Hypothalamus (tissue), 51 donors: ENCODE data around the gene IRAK1BP1.
"Not testable (repeated sequence)": the region's sequence is repeated elsewhere in the genome, so short reads cannot be mapped to it uniquely, and the experiment has no call there.

Experiments used
- DNase-seq, 51 donors: peaks; one replicate each; lab custom pipeline; 2025; lab: John Stamatoyannopoulos, UW

Gene IRAK1BP1, protein sequence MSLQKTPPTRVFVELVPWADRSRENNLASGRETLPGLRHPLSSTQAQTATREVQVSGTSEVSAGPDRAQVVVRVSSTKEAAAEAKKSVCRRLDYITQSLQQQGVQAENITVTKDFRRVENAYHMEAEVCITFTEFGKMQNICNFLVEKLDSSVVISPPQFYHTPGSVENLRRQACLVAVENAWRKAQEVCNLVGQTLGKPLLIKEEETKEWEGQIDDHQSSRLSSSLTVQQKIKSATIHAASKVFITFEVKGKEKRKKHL

DNA sequence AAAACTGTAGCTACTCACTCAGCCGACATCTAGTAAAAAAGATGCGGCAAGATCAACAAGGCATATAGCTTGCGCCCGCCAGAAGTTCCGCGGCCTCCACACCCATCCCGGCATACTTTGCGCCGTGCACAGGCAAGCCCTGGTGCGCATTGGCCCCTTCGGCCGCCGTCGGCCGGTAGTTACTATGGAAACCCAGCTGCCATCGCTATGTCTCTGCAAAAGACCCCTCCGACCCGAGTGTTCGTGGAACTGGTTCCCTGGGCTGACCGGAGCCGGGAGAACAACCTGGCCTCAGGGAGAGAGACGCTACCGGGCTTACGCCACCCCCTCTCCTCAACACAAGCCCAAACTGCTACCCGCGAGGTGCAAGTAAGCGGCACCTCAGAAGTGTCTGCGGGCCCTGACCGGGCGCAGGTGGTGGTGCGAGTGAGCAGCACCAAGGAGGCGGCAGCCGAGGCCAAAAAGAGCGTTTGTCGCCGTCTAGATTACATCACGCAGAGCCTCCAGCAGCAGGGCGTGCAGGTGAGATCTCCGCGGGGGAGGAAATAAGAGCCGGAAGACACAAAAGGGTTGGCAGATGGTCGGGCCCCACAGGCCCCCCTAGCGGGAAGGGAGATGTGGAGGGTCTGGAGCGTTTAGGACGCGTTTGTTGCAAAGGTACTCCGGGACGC, at the start of gene IRAK1BP1:
Gene IRAK1BP1, plus strand, starts transcription at position 182 of the 671 bp plus-strand sequence. Its CDS starts 26 bp downstream, at position 208.
- DNase-seq = peak; percentile 37 to 89 (median 76)

DNA sequence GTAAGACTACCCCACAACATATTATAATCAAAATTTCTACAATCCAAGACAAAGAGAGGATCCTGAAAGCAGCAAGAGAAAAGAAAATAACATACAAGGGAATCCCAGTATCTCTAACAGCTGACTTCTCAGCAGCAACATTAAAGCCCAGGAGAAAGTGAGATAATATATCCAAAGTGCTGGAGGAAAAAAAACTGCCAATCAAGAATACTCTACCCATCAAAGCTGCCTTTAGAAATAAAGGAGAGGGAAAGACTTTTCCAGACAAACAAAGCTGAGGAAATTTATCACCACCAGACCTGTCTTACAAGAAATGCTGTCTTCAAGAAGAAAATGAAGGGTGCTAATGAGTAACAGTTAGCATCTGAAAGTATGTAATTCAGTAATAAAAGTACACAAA, 43.3 kb upstream of the IRAK1BP1 start:
- DNase-seq = no peak

DNA sequence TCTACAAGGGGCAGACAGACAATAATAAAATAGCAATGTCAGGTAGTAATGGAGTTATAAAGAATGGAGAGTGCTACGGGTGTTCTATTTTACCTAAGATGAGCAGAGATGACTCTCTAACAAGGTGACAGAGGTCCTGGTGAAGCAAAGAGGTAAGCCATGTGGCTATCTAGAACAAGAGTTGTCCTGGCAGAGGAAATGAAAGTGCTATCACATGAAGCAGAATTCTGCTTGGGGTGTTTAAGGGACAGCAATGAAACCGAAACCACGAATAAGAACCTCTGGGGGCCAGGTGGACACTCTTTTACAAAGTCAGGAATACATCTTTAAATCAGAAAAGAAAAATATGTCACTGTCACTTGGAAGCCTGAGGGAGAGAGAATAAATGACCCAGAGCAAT, 37.9 kb upstream of the IRAK1BP1 start:
- no peak for DNase-seq

DNA sequence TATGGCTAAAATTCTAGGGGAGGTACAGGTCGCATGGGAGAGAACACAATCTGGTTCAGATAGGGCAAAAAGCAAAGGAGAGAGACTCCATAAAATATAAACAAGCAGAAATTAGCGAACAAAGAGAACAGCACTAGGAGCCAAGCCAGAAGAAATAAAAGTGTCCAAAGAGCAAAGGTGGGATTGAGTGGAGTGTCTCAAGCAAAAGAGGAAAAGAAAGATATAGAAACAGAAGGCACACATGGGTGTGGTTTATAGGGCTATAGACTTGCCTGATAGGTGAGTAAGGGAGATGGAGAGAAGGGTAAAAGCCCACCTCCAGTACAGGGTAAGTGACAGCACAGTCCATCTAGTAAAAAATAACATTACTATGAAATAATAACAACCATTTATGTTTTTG, 36.5 kb upstream of the IRAK1BP1 start:
- no peak for DNase-seq

DNA sequence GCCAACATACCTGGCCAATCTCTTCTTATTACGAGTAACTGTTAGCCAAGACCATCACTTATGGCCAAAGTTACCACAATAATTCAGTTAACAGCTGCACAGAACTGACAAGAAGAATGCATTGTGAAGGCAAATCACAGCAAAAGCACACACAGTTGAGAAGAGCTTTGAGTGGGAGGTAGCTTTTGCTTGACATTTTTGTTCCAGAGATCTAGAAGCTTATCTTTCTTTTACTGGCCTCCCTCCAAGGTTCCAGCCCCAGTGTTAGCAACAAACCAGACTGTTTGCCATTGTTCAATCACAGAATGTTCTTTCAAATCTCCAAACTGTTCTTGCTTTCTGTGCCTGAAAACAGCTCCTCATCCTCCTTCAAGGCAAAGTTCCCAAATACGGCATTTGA, 35.9 kb upstream of the IRAK1BP1 start:
- DNase-seq = peak in 1 of 51 donors; percentile 46

DNA sequence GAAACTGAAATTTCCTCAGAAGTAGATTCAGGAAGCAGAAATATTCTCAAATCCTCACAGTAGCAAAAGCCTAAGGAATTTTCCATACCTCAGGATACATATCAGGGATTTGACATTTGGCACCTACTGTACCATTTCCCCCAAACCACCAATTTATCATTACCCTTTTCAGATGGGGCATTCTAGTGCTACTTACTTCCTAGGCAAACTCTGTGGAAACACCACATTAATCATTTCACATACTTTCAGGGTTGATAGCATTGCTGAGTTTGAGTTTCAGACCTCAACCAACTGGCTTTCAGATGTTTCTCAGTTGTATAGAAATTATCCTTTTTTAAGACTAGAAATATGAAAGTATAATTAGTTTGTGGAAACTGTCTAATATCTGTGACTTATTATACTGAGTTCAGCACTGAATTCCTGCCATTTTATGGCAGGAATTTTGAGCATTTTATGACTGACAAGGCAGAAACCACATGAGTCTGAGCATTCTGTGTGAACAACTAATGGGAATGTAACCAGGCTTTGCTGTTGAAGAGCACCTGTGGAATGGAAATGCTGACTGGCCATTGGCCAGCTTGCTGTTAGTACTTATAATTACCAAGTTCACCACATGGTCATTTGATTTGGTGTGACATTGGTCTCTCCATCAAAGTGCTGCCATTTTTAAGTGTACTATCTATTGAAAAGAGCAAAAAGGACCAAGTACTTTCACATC, 35.1 kb upstream of the IRAK1BP1 start:
- no peak for DNase-seq

DNA sequence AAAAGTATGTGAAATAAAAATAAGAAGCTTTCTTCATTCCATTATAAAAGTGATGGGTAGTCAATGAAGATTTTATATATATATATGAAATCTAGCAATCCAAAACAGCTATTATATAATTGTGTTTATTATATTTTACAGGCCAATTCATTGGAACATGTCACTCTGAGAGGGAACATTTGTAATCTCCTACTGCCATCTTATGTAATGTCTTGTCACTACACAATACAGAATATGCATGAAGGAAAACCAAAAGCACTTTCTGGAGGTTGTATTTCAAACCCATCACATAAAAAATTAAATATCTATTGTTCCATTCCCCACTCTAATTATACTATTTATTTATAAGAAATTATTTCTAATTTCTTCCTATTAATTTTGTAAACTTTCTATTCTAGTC, 31.5 kb upstream of the IRAK1BP1 start:
- no peak for DNase-seq

DNA sequence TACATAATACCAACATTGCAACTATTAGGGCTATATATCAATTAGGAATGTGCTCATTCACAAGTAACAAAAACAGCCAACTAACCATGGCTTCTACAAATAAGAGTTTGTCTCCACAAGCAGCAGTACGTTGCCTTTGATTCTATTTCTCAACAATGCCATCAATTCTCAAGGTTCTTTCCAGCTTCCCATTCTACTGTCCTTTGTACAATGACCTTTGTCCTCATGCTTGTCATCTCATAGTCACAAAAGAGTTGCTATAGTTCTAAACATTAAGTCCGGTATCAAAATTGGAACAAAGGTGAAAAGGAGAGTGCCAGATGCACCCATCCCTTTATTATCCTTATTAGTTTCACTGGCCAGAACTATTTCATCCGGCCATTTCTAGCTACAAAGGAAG, 30.8 kb upstream of the IRAK1BP1 start:
- DNase-seq = no peak

DNA sequence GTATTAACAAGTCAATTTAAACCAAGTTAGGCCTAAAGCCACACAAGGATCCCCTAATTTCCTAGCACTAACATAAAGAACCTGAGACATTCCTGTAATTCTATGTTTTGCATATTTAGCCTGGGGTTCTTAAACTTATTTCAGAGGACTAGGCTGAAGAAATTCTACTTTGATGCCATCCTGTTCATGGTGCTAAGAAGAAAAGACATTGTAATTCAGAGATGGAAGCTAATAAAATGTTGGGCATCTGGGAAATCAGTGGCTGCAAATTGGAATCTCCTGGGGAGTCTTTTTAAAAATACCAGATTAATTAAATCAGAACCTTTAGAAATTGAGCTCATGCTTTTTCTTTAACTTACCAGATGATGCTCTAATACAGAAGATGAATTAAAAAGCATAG, 26.2 kb upstream of the IRAK1BP1 start:
- DNase-seq = no peak

DNA sequence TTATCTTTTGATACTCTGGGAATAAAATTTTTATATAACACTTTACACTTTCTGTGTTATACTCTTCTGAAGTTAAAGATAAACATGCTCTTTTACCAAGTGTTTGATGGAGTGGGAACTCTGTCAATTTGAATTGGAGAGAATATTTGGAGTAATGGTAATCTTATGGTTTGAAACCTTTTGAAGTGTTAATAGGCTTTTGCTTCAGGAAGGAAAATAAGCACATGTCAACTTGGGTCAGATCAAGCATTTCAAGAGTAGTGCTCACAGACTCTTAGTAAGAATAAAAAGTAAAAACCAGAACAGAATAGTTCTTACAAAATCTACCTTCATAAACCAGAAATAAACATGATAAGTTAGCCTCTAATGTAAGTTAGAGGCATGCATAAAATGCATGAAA, 24.4 kb upstream of the IRAK1BP1 start:
- no peak for DNase-seq

DNA sequence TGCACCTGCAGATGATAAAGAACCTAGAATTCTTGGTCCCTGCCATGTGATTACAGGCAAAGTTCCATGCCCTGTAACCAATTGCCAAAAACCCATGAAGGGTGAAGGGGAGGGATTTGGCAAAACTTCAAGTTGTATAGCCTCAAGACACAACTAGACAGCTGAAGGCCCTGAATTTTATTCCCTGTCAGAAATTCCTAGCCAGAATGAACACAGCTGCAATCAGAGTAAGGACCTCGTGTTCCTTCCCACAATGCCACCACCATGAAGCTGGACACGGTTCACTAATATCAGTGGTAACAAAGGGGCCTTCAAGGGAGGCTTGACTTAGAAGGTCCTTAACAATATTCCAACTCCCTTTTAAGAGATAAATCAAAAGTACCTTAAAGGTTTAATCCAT, 22.5 kb upstream of the IRAK1BP1 start:
- DNase-seq = no peak

DNA sequence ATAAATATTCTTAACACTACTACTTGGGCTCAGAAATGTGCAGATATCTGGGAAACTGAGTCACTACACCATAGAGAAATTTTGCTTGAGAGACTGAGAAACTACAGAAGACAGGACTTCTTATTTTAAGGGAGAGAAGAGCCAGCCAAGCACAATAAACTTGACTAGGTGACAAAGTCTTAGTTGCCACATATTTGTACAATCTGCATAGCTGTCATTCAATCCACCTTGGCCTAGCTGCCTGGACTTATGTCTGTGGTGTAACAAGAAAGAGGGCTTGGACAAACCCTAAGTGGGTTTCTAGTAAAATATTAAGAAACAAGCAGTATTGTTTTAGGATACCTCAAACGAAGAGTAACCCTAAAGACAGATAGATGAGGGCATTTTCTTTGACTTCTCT, 21.8 kb upstream of the IRAK1BP1 start:
- DNase-seq = no peak

DNA sequence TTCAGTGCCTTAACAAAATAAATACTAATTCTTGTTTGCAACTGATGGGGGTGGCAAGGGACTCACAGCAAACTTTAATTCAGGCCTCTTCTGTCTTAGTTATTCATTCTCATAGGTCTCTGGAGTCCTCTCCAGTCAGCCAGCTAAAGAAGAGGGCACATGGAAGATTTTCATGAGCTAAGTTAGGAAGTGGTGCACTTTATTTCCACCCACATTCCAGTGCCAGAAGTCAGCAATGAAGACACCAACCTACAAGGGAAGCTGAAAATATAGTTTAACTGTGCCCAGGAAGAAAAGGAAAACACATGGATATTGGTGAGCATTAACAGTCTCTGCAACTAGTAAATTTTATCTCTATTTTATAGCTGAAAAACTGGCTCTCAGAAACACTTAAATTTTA, 16.7 kb upstream of the IRAK1BP1 start:
- no peak for DNase-seq

DNA sequence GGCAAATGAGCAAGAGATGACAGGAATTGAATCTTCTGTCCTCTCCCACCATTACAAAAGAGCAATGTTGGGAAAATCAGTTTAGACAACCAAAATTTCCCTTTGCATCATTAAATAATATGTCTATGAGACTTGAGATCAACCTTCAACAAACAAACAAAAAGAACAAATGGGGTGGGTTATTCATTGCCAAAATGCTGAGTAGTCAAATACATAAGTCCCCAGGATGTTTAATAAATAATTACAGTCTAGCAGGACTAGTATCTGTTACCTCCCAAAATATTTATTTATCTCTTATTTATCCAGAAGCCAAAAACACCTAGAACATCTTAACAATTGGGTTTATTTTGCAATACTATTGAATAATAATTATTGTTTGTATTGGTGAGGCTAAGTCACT, 16.2 kb upstream of the IRAK1BP1 start:
- no peak for DNase-seq

DNA sequence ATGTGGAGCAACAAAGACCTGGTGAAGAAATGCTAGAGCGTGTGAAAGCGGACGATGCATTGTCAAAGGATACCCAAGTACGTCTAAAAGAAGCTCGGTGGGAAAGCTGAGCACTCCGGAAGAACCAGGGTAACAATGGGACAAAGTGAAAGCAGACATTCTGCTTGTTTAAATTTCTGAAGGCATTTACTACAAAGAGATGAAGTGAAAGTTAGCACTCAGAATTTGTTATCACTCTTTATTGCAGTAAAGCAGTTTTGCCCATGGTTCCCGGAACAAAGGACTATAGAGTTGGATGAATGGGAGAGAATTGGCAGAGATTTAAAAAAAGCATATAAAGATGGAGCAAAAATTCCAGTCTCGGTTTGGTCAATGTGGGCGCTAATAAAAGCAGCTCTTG, 12.8 kb upstream of the IRAK1BP1 start:
- DNase-seq = peak in 2 of 51 donors; percentile 0 to 1

DNA sequence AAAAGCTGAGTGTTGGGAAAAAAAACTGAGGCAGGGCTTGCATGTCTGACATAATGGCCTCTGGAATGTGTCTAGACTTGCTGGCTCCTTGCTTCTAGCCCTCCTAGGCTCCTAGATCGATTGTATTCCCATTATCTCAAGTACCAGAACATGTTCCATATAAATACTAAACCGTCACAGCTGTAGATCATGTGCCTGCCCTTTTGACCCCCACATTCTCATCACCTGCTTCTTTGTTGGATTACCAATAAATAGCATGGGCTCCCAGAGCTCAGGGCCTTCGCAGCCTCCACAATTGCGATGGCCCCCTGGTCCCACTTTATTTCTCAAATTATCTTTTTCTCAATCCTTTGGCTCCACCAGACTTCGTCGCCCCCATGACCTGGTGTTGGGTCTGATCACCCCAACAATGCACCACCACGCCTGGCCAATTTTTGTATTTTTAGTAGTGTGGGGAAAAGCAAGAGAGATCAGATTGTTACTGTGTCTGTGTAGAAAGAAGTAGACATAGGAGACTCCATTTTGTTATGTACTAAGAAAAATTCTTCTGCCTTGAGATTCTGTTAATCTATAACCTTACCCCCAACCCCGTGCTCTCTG, 8.9 kb upstream of the IRAK1BP1 start:
- DNase-seq = not testable (repeated sequence)

DNA sequence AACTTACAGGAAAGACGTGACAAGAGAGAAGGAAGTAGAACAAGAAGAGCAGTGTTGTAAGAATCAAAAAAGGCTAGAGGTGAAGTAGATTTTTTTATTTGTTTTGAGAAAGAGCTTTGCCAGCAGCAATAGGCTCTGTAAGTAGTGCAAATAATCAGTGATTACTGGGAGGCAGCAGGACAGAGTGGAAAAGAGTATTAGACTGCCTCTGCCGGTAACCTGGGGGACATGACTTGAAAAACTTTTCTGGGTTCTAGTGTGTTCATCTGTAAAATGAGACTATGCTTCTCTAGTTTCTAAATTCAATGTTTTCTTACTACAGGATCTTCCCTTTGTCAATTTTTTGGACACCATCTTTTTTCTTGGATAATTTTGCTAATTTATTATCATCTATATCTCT, 5.8 kb upstream of the IRAK1BP1 start:
- DNase-seq = no peak

DNA sequence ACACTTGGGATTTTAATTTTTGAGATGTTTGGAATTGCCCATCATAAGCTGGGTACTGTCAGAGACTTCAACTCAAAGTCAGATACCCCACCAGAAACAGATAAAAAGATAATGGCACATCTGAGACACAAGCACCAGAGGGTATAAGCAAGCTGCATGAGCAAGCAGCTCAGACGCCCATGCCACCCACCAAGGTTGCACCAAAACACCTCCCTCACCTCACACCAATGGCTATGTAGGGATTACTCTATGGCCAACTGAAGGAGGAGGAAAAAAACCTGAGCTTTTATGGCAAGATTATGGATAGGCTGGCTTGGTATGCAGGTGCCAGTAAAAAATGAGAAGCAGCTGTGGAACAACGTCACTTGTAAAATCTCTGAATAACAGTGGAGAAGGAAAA, 3.8 kb upstream of the IRAK1BP1 start:
- no peak for DNase-seq

DNA sequence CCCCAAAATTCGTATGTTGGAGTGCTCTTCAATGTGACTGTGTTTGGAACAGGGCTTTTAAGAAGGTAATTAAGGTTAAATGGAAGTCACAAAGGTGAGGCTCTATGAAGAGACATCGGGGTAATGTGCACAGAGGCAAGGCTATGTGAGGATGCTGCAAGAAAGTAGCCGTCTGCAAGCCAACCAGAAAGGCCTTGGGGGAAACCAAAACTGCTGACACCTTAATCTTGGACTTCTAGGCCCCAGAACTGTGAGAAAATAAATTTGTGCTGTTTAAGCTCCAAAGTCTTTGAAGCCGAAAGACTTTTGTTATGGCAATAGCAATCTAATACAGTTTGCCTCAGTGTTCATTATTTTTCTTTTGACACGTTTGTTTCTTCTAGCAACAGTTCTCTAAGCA, 2.4 kb upstream of the IRAK1BP1 start:
- no peak for DNase-seq

DNA sequence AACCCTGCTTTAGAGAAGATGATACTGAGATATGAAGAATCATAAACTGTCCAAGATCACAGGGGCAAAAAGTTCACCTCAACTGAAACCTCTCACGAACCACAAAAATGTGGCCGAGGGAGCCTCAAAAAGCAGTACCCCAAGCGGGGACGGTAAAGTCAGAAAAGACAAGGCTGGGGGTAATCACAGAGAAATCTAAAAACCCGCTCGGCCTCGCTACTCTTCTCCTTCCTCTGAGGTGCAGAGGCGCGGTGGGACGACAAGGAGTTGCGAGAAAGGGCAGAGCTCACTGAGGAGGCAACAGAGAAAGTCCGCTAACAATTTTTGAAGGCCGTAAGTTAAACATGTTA, 356 bp upstream of the IRAK1BP1 start:
- peak in 7 of 51 donors; percentile 14 to 62 (median 47) for DNase-seq

DNA sequence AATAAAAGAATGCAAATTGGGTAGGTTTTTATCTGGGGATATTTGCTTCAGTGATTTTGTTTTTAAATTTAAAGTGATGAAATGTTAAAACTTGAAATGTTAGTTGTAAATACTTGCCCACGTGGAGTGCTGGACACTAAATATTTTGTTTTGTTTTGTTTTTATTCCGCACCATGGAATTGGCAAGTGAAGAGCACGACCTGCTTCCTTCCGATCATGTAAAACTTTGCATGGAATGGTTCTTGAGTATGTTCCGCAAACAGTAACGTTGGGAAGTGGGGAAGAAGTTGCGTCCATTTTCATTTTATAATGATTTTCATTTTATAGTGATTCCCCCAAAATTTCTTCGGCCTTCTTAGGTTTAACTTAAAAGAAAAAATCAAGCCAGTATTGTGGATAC, 765 bp downstream of the IRAK1BP1 start:
- DNase-seq = no peak

DNA sequence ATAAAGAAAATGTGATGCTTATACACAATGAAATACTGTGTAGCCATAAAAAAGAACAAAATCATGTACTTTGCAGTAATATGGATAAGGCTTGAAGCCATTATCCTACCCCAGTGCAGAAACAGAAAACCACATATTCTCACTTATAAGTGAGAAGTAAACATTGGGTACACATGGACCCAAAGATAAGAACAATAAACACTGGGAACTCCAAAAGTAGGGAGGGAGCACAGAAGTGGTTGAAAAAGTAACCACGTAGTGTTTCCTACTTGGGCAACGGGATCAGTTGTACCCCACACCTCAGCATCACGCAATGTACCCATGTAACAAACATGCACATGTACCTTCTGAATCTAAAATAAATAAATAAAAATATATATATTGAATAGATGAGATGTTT, 8.2 kb downstream of the IRAK1BP1 start:
- no peak for DNase-seq
